Ishikawa (cell line): ENCODE measurements around the gene RNF10.

Source experiments
- EP300 ChIP-seq: IDR thresholded peaks from 2 replicates; pipeline ENCODE4 v1.6.1; 2012; ENCODE audit warnings: borderline replicate concordance
- FOXM1 ChIP-seq: IDR thresholded peaks from 2 replicates; pipeline ENCODE4 v1.6.1; 2012; ENCODE audit warnings: low read depth, borderline replicate concordance
- NFIC ChIP-seq: IDR thresholded peaks from 2 replicates; pipeline ENCODE4 v1.6.1; 2012
- RAD21 ChIP-seq: IDR thresholded peaks from 2 replicates; pipeline ENCODE4 v1.6.1; 2012; ENCODE audit warnings: low read depth
- TAF1 ChIP-seq: IDR thresholded peaks from 2 replicates; pipeline ENCODE4 v1.6.1; 2012; ENCODE audit warnings: low read depth, mild to moderate bottlenecking
- TEAD4 ChIP-seq: IDR thresholded peaks from 2 replicates; pipeline ENCODE4 v1.6.1; 2012
- ZBTB7A ChIP-seq: IDR thresholded peaks from 2 replicates; pipeline ENCODE4 v1.6.1; 2012; ENCODE audit warnings: low read depth
- TF ChIP-seq, protein P1 (sequence below): IDR thresholded peaks from 2 replicates; pipeline ENCODE4 v1.6.1; 2012; ENCODE audit warnings: low read depth, mild to moderate bottlenecking

DNA sequence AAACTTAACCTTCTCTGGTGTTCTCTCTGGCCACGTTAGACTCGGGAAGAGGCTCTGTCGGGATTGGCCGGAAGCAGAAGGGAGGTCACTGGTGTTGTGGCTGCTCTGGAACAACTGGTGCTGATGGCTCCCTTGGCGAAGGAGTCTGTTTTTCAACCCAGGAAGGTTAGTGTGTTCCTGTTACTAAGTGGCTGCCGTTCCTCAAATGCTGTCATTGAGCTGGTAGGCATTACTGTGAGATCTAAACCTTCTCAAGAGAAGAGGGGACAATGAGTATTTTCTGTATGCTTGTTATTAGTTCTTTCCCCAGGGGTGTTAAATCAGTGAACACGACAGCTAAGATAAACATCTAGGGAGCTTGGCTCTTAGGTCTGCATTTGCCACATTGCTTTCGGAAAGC lies 28.8 kb downstream of the RNF10 start:
- TF ChIP-seq FOXM1 = no peak
- no peak for TF ChIP-seq RAD21
- TF ChIP-seq TAF1 = no peak
- no peak for TF ChIP-seq TEAD4
- TF ChIP-seq, protein P1, sequence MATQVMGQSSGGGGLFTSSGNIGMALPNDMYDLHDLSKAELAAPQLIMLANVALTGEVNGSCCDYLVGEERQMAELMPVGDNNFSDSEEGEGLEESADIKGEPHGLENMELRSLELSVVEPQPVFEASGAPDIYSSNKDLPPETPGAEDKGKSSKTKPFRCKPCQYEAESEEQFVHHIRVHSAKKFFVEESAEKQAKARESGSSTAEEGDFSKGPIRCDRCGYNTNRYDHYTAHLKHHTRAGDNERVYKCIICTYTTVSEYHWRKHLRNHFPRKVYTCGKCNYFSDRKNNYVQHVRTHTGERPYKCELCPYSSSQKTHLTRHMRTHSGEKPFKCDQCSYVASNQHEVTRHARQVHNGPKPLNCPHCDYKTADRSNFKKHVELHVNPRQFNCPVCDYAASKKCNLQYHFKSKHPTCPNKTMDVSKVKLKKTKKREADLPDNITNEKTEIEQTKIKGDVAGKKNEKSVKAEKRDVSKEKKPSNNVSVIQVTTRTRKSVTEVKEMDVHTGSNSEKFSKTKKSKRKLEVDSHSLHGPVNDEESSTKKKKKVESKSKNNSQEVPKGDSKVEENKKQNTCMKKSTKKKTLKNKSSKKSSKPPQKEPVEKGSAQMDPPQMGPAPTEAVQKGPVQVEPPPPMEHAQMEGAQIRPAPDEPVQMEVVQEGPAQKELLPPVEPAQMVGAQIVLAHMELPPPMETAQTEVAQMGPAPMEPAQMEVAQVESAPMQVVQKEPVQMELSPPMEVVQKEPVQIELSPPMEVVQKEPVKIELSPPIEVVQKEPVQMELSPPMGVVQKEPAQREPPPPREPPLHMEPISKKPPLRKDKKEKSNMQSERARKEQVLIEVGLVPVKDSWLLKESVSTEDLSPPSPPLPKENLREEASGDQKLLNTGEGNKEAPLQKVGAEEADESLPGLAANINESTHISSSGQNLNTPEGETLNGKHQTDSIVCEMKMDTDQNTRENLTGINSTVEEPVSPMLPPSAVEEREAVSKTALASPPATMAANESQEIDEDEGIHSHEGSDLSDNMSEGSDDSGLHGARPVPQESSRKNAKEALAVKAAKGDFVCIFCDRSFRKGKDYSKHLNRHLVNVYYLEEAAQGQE = no peak
- TF ChIP-seq NFIC = no peak
- TF ChIP-seq ZBTB7A = no peak
- TF ChIP-seq EP300 = no peak
